H1 (cell line): ENCODE measurements around the gene DDR2. TPM values are rescaled to one million over a fixed set of nuclear protein-coding genes. Genes with fewer than 3 reads are reported as not detected.
"Not testable (repeated sequence)": the region's sequence is repeated elsewhere in the genome, so short reads cannot be mapped to it uniquely, and the experiment has no call there.

Experiments
- CTCF ChIA-PET: fragments of 300-600 bp; sonication (Branson Sonifier 250); formaldehyde crosslinking; loops from one replicate; lab custom pipeline; 2021; ENCODE audit not compliant: partially characterized antibody; lab: Charles Lee
- POLR2A ChIA-PET: fragments of 300-600 bp; sonication (Branson Sonifier 250); formaldehyde crosslinking; loops from one replicate; lab custom pipeline; 2021; ENCODE audit warnings: inconsistent platforms; ENCODE audit not compliant: partially characterized antibody; lab: Charles Lee
- DNase-seq, 2 experiments: peaks; one replicate each; pipeline versions ENCODE4 v3.0.0 to v3.0.0-alpha.2; 2010 to 2022; ENCODE audit warnings: low spot score in 2 of 2, low read depth in 1 of 2, mixed read lengths in 1 of 2
- FAIRE-seq: peaks from 2 replicates; lab custom pipeline; 2011; peaks lifted over from hg19 to GRCh38; lab: Jason Lieb, UNC
- H2AFZ ChIP-seq: 2 replicates; pipeline ENCODE4 v1.8.1; 2012; ENCODE audit warnings: low read length, inconsistent platforms
- H2AK5ac ChIP-seq: 2 replicates; pipeline ENCODE4 v1.6.1; 2013; ENCODE audit warnings: low read depth, low read length
- H2BK120ac ChIP-seq: replicated peaks from 2 replicates; pipeline ENCODE3; 2013; ENCODE audit warnings: low read depth, low read length, inconsistent platforms
- H2BK12ac ChIP-seq: 2 replicates; pipeline ENCODE4 v1.6.1; 2013; ENCODE audit warnings: low read depth, low read length
- H2BK15ac ChIP-seq: 2 replicates; pipeline ENCODE4 v1.6.1; 2013; ENCODE audit warnings: low read length
- H2BK20ac ChIP-seq: 2 replicates; pipeline ENCODE4 v1.6.1; 2013; ENCODE audit warnings: low read length
- H2BK5ac ChIP-seq: 2 replicates; pipeline ENCODE4 v1.6.1; 2013; ENCODE audit warnings: low read depth, low read length
- H3K14ac ChIP-seq: 2 replicates; pipeline ENCODE4 v1.6.1; 2013; ENCODE audit warnings: inconsistent platforms; ENCODE audit not compliant: insufficient read length
- H3K18ac ChIP-seq: 2 replicates; pipeline ENCODE4 v1.6.1; 2013; ENCODE audit warnings: low read length; ENCODE audit errors: extremely low read depth
- H3K23ac ChIP-seq: 2 replicates; pipeline ENCODE4 v1.6.1; 2013; ENCODE audit warnings: inconsistent platforms; ENCODE audit not compliant: insufficient read length
- H3K23me2 ChIP-seq: 2 replicates; pipeline ENCODE4 v1.6.1; 2013; ENCODE audit warnings: low read depth, low read length
- H3K27ac ChIP-seq: 2 replicates; pipeline ENCODE4 v1.6.1; 2011; ENCODE audit warnings: low read depth, low read length, inconsistent platforms
- H3K27me3 ChIP-seq, 4 experiments: replicated peaks in 1 of 4; 1 replicate in 1 of 4; 2 replicates in 3 of 4; pipeline versions ENCODE4 v1.6.1 to v1.8.1; 2011 to 2013; ENCODE audit warnings: low read length in 3 of 4, mild to moderate bottlenecking in 3 of 4, inconsistent platforms in 2 of 4, mixed read lengths in 2 of 4, moderate library complexity in 1 of 4; ENCODE audit not compliant: control insufficient read depth in 3 of 4, insufficient read depth in 3 of 4; ENCODE audit errors: extremely low read depth in 1 of 4
- H3K36me3 ChIP-seq, 4 experiments: 2 replicates each; pipeline versions ENCODE4 v1.6.1 to v1.8.1; 2011 to 2013; ENCODE audit warnings: mild to moderate bottlenecking in 4 of 4, low read length in 3 of 4, moderate library complexity in 2 of 4, control low read depth in 1 of 4, inconsistent platforms in 1 of 4; ENCODE audit not compliant: insufficient read depth in 4 of 4, control insufficient read depth in 2 of 4
- H3K4ac ChIP-seq: replicated peaks from 2 replicates; pipeline ENCODE3; 2013; ENCODE audit warnings: low read length, low read depth, mixed read lengths, inconsistent platforms; ENCODE audit not compliant: insufficient read length
- H3K4me1 ChIP-seq, 4 experiments: replicated peaks in 1 of 4; 1 replicate in 1 of 4; 2 replicates in 3 of 4; pipeline versions ENCODE4 v1.6.1 to v1.8.1; 2011 to 2013; ENCODE audit warnings: low read length in 3 of 4, inconsistent platforms in 2 of 4, mixed read lengths in 1 of 4; ENCODE audit not compliant: insufficient read depth in 4 of 4, control insufficient read depth in 3 of 4
- H3K4me2 ChIP-seq, 2 experiments: 2 replicates each; pipeline versions ENCODE4 v1.6.1 to v1.8.1; 2011 to 2013; ENCODE audit warnings: low read depth in 2 of 2, low read length in 2 of 2, control low read depth in 1 of 2, inconsistent platforms in 1 of 2, mild to moderate bottlenecking in 1 of 2; ENCODE audit not compliant: insufficient read depth in 1 of 2
- H3K4me3 ChIP-seq, 4 experiments: fragments of 200-600, 300-600 bp in 1 of 4; sonication (generic), shearing (Covaris generic), sonication (Bioruptor Twin) in 1 of 4; 2 replicates each; pipeline versions ENCODE4 v1.5.1 to v1.8.1; 2011 to 2016; ENCODE audit warnings: low read length in 4 of 4, low read depth in 3 of 4, control low read depth in 2 of 4, inconsistent platforms in 2 of 4, mild to moderate bottlenecking in 2 of 4, mixed read lengths in 1 of 4, moderate library complexity in 1 of 4; ENCODE audit not compliant: insufficient read depth in 2 of 4; ENCODE audit errors: extremely low read depth in 1 of 4
- H3K56ac ChIP-seq: replicated peaks from 2 replicates; pipeline ENCODE3; 2013; ENCODE audit warnings: low read depth, mild to moderate bottlenecking, mixed read lengths, low read length, inconsistent platforms; ENCODE audit not compliant: insufficient read length
- H3K79me1 ChIP-seq: 2 replicates; pipeline ENCODE4 v1.6.1; 2013; ENCODE audit warnings: low read depth, low read length, control low read depth
- H3K79me2 ChIP-seq, 2 experiments: 2 replicates each; pipeline versions ENCODE4 v1.6.1 to v1.8.1; 2012 to 2013; ENCODE audit warnings: low read length in 2 of 2, mild to moderate bottlenecking in 2 of 2, inconsistent platforms in 1 of 2; ENCODE audit not compliant: insufficient read depth in 2 of 2, control insufficient read depth in 1 of 2
- H3K9ac ChIP-seq, 4 experiments: replicated peaks in 1 of 4; 1 replicate in 1 of 4; 2 replicates in 3 of 4; pipeline versions ENCODE4 v1.6.1 to v1.8.1; 2011 to 2013; ENCODE audit warnings: low read depth in 3 of 4, low read length in 3 of 4, control low read depth in 2 of 4, mild to moderate bottlenecking in 2 of 4, moderate library complexity in 2 of 4, inconsistent platforms in 1 of 4; ENCODE audit errors: extremely low read depth in 1 of 4
- H3K9me3 ChIP-seq, 2 experiments: 2 replicates each; pipeline versions ENCODE4 v1.6.1 to v1.8.1; 2012 to 2013; ENCODE audit warnings: mild to moderate bottlenecking in 2 of 2, moderate library complexity in 2 of 2, control low read depth in 1 of 2, inconsistent platforms in 1 of 2, low read depth in 1 of 2, low read length in 1 of 2, mixed read lengths in 1 of 2; ENCODE audit not compliant: insufficient read depth in 2 of 2
- H4K20me1 ChIP-seq, 2 experiments: replicated peaks in 1 of 2; 2 replicates each; pipeline versions ENCODE3 to v1.8.1; 2011 to 2013; ENCODE audit warnings: inconsistent platforms in 2 of 2, low read length in 2 of 2, mild to moderate bottlenecking in 1 of 2; ENCODE audit not compliant: insufficient read depth in 2 of 2, control insufficient read depth in 1 of 2
- H4K5ac ChIP-seq: 2 replicates; pipeline ENCODE4 v1.6.1; 2013; ENCODE audit warnings: low read length, low read depth, mixed read lengths, inconsistent platforms; ENCODE audit not compliant: insufficient read length
- H4K8ac ChIP-seq: 2 replicates; pipeline ENCODE4 v1.8.0; 2013; ENCODE audit warnings: mild to moderate bottlenecking, moderate library complexity, low read length, inconsistent platforms; ENCODE audit not compliant: insufficient read depth; ENCODE audit errors: extremely low read depth
- H4K91ac ChIP-seq: replicated peaks from 2 replicates; pipeline ENCODE3; 2013; ENCODE audit warnings: low read length, mixed read lengths, inconsistent platforms; ENCODE audit not compliant: insufficient read length
- WGBS, 2 experiments: shearing (Covaris generic) in 1 of 2; methylation state at CpG; one replicate each; pipeline versions ENCODE4 v1.1.6 to v1.1.7; 2013 to 2015; ENCODE audit warnings: low lambda C conversion rate in 2 of 2, mixed read lengths in 2 of 2, inconsistent platforms in 1 of 2, low coverage in 1 of 2, missing lambda C conversion rate in 1 of 2; ENCODE audit not compliant: insufficient replicate concordance in 2 of 2, insufficient coverage in 1 of 2, insufficient read length in 1 of 2; ENCODE audit errors: extremely low coverage in 1 of 2, missing lambda C conversion rate in 1 of 2; 5-methylcytosine and 5-hydroxymethylcytosine counted together
- polyA plus RNA-seq, 7 experiments: library from polyadenylated mRNA; depleted of rRNA in 3 of 7; stranded (reverse) in 5 of 7; unstranded in 2 of 7; fragments of >200 nt in 5 of 7; fragments of 200-250 nt in 2 of 7; gene quantifications; 1 replicate in 5 of 7; 2 replicates in 1 of 7; 4 replicates in 1 of 7; pipeline versions ENCODE4 v1.2.1 to v1.2.3, GENCODE V29; 2011 to 2013; ENCODE audit warnings: missing spikeins in 2 of 7, mixed read lengths in 2 of 7
- total RNA-seq: library from RNA; stranded (reverse); fragmentation: NEBNext Ultra II Directional; extraction: Animal tissue kit (Norgen Biotek cat#: 25700); gene quantifications from 2 replicates; pipeline ENCODE4 v1.2.1, GENCODE V29; 2021

DDR2 gene
- total and polyA plus RNA-seq, 2 of the 8 experiments (the other 6 are each of a cell fraction or from before 2014, with no cell fraction given): 1.00 to 2.1 TPM

DNA sequence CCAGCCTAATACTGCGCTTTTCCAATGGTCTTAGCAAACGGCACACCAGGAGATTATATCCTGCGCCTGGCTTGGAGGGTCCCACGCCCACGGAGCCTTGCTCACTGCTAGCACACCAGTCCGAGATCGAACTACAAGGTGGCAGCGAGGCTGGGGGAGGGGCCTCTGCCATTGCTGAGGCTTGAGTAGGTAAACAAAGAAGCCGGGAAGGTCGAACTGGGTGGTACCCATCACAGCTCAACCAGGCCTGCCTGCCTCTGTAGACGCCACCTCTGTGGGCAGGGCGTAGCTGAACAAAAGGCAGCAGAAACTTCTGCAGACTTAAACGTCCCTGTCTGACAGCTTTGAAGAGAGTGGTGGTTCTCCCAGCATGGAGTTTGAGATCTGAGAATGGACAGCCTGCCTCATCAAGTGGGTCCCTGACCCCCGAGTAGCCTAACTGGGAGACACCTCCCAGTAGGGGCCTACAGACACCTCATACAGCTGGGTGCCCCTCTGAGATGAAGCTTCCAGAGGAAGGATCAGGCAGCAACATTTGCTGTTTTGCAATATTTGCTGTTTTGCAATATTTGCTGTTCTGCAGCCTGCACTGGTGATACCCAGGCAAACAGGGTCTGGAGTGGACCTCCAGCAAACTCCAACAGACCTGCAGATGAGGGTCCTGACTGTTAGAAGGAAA, 114.1 kb downstream of the DDR2 start:
- H3K27me3 ChIP-seq, H4K5ac ChIP-seq, H4K20me1 ChIP-seq, POLR2A ChIA-PET, H2BK12ac ChIP-seq, H2BK5ac ChIP-seq, H2BK120ac ChIP-seq, CTCF ChIA-PET, H3K9ac ChIP-seq, H3K4me2 ChIP-seq, H4K8ac ChIP-seq, H3K9me3 ChIP-seq, H2BK20ac ChIP-seq, H3K4ac ChIP-seq, H3K56ac ChIP-seq, H3K79me1 ChIP-seq, H3K18ac ChIP-seq, H3K27ac ChIP-seq, H2AK5ac ChIP-seq, H4K91ac ChIP-seq, H3K4me3 ChIP-seq, H3K36me3 ChIP-seq, H3K23me2 ChIP-seq, DNase-seq, H2AFZ ChIP-seq, H2BK15ac ChIP-seq, FAIRE-seq, H3K4me1 ChIP-seq, H3K79me2 ChIP-seq, H3K23ac ChIP-seq, H3K14ac ChIP-seq: not testable (repeated sequence)
- WGBS, 2 experiments: 96% methylated on average over 12 of the region's 14 CpGs; no CpG with 5 or more reads in 1 of the 2 experiments
